PC-3 (cell line): ENCODE measurements around the gene CHD5. TPM values are rescaled to one million over a fixed set of nuclear protein-coding genes. Genes with fewer than 3 reads are reported as not detected.

Source experiments
- ATAC-seq: fragments of 200-7000 bp; cut with Tn5 transposase; 2 replicates; pipeline ENCODE4 v1.9.1; 2020; ENCODE audit warnings: mild to moderate bottlenecking, moderate library complexity
- BruUV-seq: library from RNA; stranded (reverse); fragments of 400-500 nt; replicated peaks from 2 replicates; lab custom pipeline; 2021; lab: Mats Ljungman, UMichigan
- CTCF ChIA-PET: fragments of 300-600 bp; sonication (Branson Sonifier 250); formaldehyde crosslinking; loops from one replicate; lab custom pipeline; 2022; ENCODE audit warnings: antibody characterized with exemption; lab: Charles Lee
- POLR2A ChIA-PET: fragments of 300-600 bp; sonication (Branson Sonifier 250); formaldehyde crosslinking; loops from one replicate; lab custom pipeline; 2022; ENCODE audit warnings: antibody characterized with exemption; ENCODE audit not compliant: unreplicated experiment; lab: Charles Lee
- DNase-seq: peaks from one replicate; pipeline ENCODE4 v3.0.0-alpha.2; 2015
- H2AFZ ChIP-seq: fragments of 300-600 bp; sonication (generic); 2 replicates; pipeline ENCODE4 v1.6.0; 2016; ENCODE audit warnings: antibody characterized with exemption, low read length
- H3F3A ChIP-seq: fragments of 300-600 bp; sonication (generic); one replicate; pipeline ENCODE4 v1.6.0; 2017; ENCODE audit warnings: antibody characterized with exemption, low read length, control low read depth, mild to moderate bottlenecking; ENCODE audit not compliant: unreplicated experiment
- H3K27ac ChIP-seq: fragments of 300-600 bp; sonication (generic); 2 replicates; pipeline ENCODE4 v1.5.1; 2016; ENCODE audit warnings: mild to moderate bottlenecking, low read length
- H3K27me3 ChIP-seq: fragments of 300-600 bp; sonication (generic); 2 replicates; pipeline ENCODE4 v1.6.1; 2016; ENCODE audit warnings: low read length, mixed read lengths
- H3K36me3 ChIP-seq: fragments of 300-600 bp; sonication (generic); 2 replicates; pipeline ENCODE4 v1.6.1; 2016; ENCODE audit warnings: low read depth, mixed run types, low read length, mixed read lengths
- H3K4me1 ChIP-seq: fragments of 300-600 bp; sonication (generic); 2 replicates; pipeline ENCODE4 v1.5.1; 2016; ENCODE audit warnings: low read length; ENCODE audit not compliant: insufficient read depth
- H3K4me2 ChIP-seq: fragments of 300-600 bp; sonication (generic); 2 replicates; pipeline ENCODE4 v1.6.0; 2016; ENCODE audit warnings: low read length
- H3K4me3 ChIP-seq: fragments of 300-600 bp; sonication (generic); 2 replicates; pipeline ENCODE4 v1.5.1; 2016; ENCODE audit warnings: mild to moderate bottlenecking, low read length, mixed read lengths
- H3K79me2 ChIP-seq: fragments of 300-600 bp; sonication (generic); 2 replicates; pipeline ENCODE4 v1.6.1; 2017; ENCODE audit warnings: low read length, mixed read lengths
- H3K9ac ChIP-seq: fragments of 300-600 bp; sonication (generic); 2 replicates; pipeline ENCODE4 v1.6.0; 2016; ENCODE audit warnings: mild to moderate bottlenecking, low read length
- H3K9me2 ChIP-seq: fragments of 300-600 bp; sonication (generic); replicated peaks from 2 replicates; pipeline ENCODE4 v1.6.1; 2016; ENCODE audit warnings: mixed run types, low read length, mixed read lengths
- H3K9me3 ChIP-seq: fragments of 300-600 bp; sonication (generic); 2 replicates; pipeline ENCODE4 v1.6.1; 2016; ENCODE audit warnings: low read length, mixed read lengths
- H4K20me1 ChIP-seq: fragments of 300-600 bp; sonication (generic); 2 replicates; pipeline ENCODE4 v1.6.1; 2016; ENCODE audit warnings: low read length, mixed read lengths
- EZH2 ChIP-seq: fragments of 300-600 bp; sonication (generic); IDR thresholded peaks from one replicate; pipeline ENCODE4 v1.6.1; 2017; ENCODE audit warnings: antibody characterized with exemption, mild to moderate bottlenecking, low read length; ENCODE audit not compliant: unreplicated experiment
- EZH2phosphoT487 ChIP-seq: fragments of 300-600 bp; sonication (generic); IDR thresholded peaks from 2 replicates; pipeline ENCODE4 v1.6.1; 2018; ENCODE audit warnings: mild to moderate bottlenecking, antibody characterized with exemption, low read length, borderline replicate concordance
- intact Hi-C: fragments of 100-400 bp; cut with micrococcal nuclease; formaldehyde crosslinking; loops from 2 replicates; pipeline ENCODE4 v1.9.0; 2023
- total RNA-seq: library from RNA; depleted of rRNA; stranded (reverse); fragments of >200 nt; gene quantifications from 2 replicates; pipeline ENCODE4 v1.2.3, GENCODE V29; 2014
- TF ChIP-seq, protein P1 (sequence below): fragments of 300-600 bp; sonication (generic); conservative IDR thresholded peaks from 2 replicates; pipeline ENCODE4 v1.5.1; 2017; ENCODE audit warnings: antibody characterized with exemption, low read depth, mild to moderate bottlenecking, low read length

Gene CHD5
- total RNA-seq, 1 experiment from 2014 or later = 0.55 TPM

DNA sequence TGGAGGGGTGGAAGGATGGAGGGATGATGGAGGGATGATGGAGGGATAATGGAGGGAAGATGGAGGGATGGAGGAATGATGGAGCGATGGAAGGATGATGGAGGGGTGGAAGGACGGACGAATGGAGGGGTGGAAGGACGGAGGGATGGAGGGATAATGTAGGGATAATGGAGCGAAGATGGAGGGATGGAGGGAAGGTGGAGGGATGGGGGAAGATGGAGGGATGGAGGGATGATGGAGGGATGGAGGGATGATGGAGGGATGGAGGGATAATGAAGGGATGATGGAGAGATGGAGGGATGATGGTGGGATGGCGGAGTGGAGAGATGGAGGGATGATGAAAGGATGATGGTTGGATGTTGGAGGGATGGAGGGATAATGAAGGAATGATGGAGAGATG is 73.1 kb downstream of the CHD5 start:
- Histone ChIP-seq H4K20me1 (no peaks in the 10 kb centered on the region), H3K4me1 (peaks cover 4% of the 10 kb centered on the region; the same call in 1 of the 2 replicates), H3K27me3 (no peaks in the 10 kb centered on the region), H3K79me2 (no peaks in the 10 kb centered on the region), H3K27ac (no peak overlapping the region), H2AFZ (no peak overlapping the region), H3K9me2 (no peaks in the 10 kb centered on the region), H3K4me2 (no peak overlapping the region), H3K36me3 (no peaks in the 10 kb centered on the region), H3F3A (no peaks in the 10 kb centered on the region), H3K9ac (no peak overlapping the region), H3K9me3 (no peaks in the 10 kb centered on the region), H3K4me3 (no peak overlapping the region)
- ChIA-PET CTCF (no interaction called here), POLR2A (no interaction called here)
- ATAC-seq (no peak), DNase-seq (no peak)
- TF ChIP-seq EZH2 (no peak), EZH2phosphoT487 (no peak)
- TF ChIP-seq, protein P1, sequence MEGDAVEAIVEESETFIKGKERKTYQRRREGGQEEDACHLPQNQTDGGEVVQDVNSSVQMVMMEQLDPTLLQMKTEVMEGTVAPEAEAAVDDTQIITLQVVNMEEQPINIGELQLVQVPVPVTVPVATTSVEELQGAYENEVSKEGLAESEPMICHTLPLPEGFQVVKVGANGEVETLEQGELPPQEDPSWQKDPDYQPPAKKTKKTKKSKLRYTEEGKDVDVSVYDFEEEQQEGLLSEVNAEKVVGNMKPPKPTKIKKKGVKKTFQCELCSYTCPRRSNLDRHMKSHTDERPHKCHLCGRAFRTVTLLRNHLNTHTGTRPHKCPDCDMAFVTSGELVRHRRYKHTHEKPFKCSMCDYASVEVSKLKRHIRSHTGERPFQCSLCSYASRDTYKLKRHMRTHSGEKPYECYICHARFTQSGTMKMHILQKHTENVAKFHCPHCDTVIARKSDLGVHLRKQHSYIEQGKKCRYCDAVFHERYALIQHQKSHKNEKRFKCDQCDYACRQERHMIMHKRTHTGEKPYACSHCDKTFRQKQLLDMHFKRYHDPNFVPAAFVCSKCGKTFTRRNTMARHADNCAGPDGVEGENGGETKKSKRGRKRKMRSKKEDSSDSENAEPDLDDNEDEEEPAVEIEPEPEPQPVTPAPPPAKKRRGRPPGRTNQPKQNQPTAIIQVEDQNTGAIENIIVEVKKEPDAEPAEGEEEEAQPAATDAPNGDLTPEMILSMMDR = no peak
- no TSS peak for BruUV-seq
- intact Hi-C loops = no loop called here

DNA sequence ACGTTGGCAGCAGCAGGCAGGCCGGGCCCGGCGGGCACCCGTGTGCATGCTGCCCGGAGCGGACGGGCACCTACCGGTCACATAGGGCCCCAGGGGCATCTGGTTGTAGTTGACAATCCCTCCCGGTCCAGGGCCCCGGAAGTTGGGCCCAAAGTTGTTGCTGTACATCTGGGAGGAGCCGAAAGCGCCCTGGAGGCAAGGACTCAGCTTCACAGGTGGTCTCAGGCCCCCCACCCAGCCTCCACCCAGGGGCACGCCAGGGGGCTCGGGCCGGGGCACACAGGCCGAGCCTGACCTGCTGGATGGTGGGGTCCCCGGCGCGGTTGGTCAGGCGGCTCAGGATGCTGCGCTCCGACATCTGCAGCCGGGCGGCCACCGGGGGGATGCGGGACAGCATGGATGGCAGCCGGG is 73.8 kb downstream of the CHD5 start:
- no TSS peak for BruUV-seq
- no peaks in the 10 kb centered on the region for H3F3A ChIP-seq
- no peak overlapping the region for H3K9ac ChIP-seq
- ChIA-PET CTCF (interaction anchor here (1.2 kb wide), 1 partner anchor 99 kb away, joined by 3 read pairs; no protein-coding TSS in a partner anchor), POLR2A (no interaction called here)
- intact Hi-C loops = no loop called here
- H4K20me1 ChIP-seq = no peaks in the 10 kb centered on the region
- H3K4me1 ChIP-seq = peaks cover 4% of the 10 kb centered on the region; the same call in 1 of the 2 replicates
- H3K9me3 ChIP-seq = no peaks in the 10 kb centered on the region
- H3K9me2 ChIP-seq = no peaks in the 10 kb centered on the region
- no peak overlapping the region for H3K4me2 ChIP-seq
- no peak overlapping the region for H3K27ac ChIP-seq
- DNase-seq (no peak), ATAC-seq (no peak)
- H3K4me3 ChIP-seq = no peak overlapping the region
- H2AFZ ChIP-seq = no peak overlapping the region
- H3K27me3 ChIP-seq = no peaks in the 10 kb centered on the region
- no peaks in the 10 kb centered on the region for H3K79me2 ChIP-seq
- TF ChIP-seq EZH2phosphoT487 (no peak), EZH2 (no peak)
- TF ChIP-seq, protein P1 = no peak
- H3K36me3 ChIP-seq = no peaks in the 10 kb centered on the region

DNA sequence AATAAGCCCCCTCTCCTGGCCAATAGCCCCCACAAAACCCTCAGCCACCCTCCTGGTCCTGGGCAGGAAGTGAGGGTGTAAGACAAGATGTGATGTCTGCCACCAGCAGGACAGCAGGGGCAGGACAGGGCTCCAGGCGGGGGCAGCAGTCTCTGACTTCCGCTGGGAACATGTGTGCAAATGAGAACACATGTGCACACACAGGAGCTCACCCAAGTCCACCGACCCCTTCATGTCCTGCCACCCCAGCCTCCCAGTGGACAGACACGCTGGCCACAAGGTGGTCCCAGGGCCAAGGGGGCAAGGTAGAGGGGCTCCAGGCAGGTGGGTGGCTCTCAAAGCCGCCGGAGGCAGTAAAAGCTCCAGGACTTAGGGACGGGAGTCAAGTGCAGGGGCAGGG is 74.4 kb downstream of the CHD5 start:
- Histone ChIP-seq H3K9me3 (no peaks in the 10 kb centered on the region), H3K79me2 (no peaks in the 10 kb centered on the region), H3K9me2 (no peaks in the 10 kb centered on the region), H2AFZ (no peak overlapping the region), H3K4me2 (no peak overlapping the region), H3K9ac (no peak overlapping the region), H4K20me1 (no peaks in the 10 kb centered on the region), H3K4me3 (no peak overlapping the region), H3F3A (no peaks in the 10 kb centered on the region), H3K27ac (no peak overlapping the region), H3K36me3 (no peaks in the 10 kb centered on the region), H3K4me1 (peaks cover 4% of the 10 kb centered on the region; the same call in 1 of the 2 replicates), H3K27me3 (no peaks in the 10 kb centered on the region)
- intact Hi-C loops = no loop called here
- ATAC-seq = no peak
- DNase-seq = no peak
- CTCF ChIA-PET = interaction anchor here (0.6 to 1.3 kb wide), 4 partner anchors 66 to 139 kb away, joined by 3 to 7 read pairs (median 5); no protein-coding TSS in a partner anchor
- TF ChIP-seq EZH2 = no peak
- POLR2A ChIA-PET = interaction anchor here (0.7 kb wide), 1 partner anchor 129 kb away, joined by 4 read pairs; no protein-coding TSS in a partner anchor
- BruUV-seq = no TSS peak
